Chondrocyte (in vitro differentiated cells): ENCODE measurements around the gene C2orf80. TPM values are rescaled to one million over a fixed set of nuclear protein-coding genes. Genes with fewer than 3 reads are reported as not detected.
"Not testable (repeated sequence)": the region's sequence is repeated elsewhere in the genome, so short reads cannot be mapped to it uniquely, and the experiment has no call there.

Source experiments
- DNase-seq: peaks from one replicate; pipeline ENCODE4 v3.0.0; 2021; ENCODE audit warnings: mixed read lengths, low spot score
- H3K27ac Mint-ChIP-seq: one replicate; pipeline ENCODE4 v1.8.0; 2021; ENCODE audit warnings: mild to moderate bottlenecking, moderate library complexity, mixed read lengths; ENCODE audit not compliant: unreplicated experiment
- H3K27me3 Mint-ChIP-seq: 2 replicates; pipeline ENCODE4 v1.8.0; 2021; ENCODE audit warnings: low read depth, mixed read lengths
- H3K36me3 Mint-ChIP-seq: 2 replicates; pipeline ENCODE4 v1.8.0; 2021; ENCODE audit warnings: low read depth, mixed read lengths
- H3K4me1 Mint-ChIP-seq: 2 replicates; pipeline ENCODE4 v1.8.0; 2021; ENCODE audit warnings: low read depth, mild to moderate bottlenecking, mixed read lengths
- H3K4me3 Mint-ChIP-seq: one replicate; pipeline ENCODE4 v1.8.0; 2021; ENCODE audit warnings: mild to moderate bottlenecking, moderate library complexity, mixed read lengths; ENCODE audit not compliant: unreplicated experiment
- H3K9me3 Mint-ChIP-seq: 2 replicates; pipeline ENCODE4 v1.8.0; 2021; ENCODE audit warnings: low read depth, mixed read lengths
- total RNA-seq: library from RNA; stranded (reverse); gene quantifications from 3 replicates; pipeline ENCODE4 v1.2.1, GENCODE V29; 2021
- TF ChIP-seq, protein P1 (sequence below): fragments of 200-600 bp; sonication (generic); IDR thresholded peaks from 2 replicates; pipeline ENCODE4 v1.5.0; 2021; ENCODE audit warnings: antibody characterized with exemption, mild to moderate bottlenecking, moderate library complexity

Gene C2orf80
- total RNA-seq, 1 donor from 2014 or later: not detected

DNA sequence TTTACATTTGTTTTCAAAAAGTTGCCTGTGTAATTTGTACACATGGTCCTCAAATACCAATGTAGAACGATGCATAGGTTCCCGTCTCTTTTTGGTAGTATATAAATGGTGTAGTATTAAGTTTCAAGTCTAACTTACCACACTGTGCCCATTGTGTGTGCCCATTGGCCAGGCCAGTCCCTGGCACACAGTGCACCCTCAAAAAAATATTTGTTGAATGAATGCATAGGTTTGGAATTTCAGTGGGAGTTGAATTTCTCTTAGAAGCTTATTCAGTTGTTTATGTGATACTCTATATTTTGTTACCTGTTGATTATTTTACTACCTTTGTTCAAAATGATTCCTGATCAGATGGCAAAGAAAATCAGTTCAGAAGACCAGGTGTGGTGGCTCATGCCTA lies 35.0 kb upstream of the C2orf80 start:
- Mint-ChIP-seq H3K4me3 (no peak overlapping the region), H3K36me3 (no peaks in the 10 kb centered on the region), H3K9me3 (no peaks in the 10 kb centered on the region), H3K4me1 (no peaks in the 10 kb centered on the region), H3K27me3 (peaks cover 3% of the 10 kb centered on the region), H3K27ac (no peak overlapping the region)
- TF ChIP-seq, protein P1, sequence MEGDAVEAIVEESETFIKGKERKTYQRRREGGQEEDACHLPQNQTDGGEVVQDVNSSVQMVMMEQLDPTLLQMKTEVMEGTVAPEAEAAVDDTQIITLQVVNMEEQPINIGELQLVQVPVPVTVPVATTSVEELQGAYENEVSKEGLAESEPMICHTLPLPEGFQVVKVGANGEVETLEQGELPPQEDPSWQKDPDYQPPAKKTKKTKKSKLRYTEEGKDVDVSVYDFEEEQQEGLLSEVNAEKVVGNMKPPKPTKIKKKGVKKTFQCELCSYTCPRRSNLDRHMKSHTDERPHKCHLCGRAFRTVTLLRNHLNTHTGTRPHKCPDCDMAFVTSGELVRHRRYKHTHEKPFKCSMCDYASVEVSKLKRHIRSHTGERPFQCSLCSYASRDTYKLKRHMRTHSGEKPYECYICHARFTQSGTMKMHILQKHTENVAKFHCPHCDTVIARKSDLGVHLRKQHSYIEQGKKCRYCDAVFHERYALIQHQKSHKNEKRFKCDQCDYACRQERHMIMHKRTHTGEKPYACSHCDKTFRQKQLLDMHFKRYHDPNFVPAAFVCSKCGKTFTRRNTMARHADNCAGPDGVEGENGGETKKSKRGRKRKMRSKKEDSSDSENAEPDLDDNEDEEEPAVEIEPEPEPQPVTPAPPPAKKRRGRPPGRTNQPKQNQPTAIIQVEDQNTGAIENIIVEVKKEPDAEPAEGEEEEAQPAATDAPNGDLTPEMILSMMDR: no peak
- DNase-seq: no peak

DNA sequence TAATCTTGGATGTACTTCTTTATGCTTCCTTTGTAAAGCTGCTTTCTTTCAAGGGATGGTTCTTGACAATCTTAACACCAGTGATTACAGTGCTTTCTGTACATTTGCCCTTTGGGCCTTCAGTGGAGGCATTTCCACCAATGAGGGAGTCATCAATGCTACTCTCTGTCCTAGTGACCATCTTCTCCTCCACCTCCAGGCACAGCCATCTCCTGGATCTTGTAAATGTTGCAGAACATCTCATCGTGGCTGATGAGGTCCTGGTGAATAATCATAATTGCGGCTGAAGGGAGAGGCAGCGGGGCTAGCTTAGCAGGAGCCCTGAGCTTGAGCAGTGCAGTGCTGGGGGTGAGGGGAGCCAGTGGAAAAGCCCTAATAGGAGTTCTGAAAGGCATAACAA lies 32.5 kb upstream of the C2orf80 start:
- DNase-seq: no peak
- Mint-ChIP-seq H3K27me3 (peaks cover 7% of the 10 kb centered on the region), H3K4me1 (no peaks in the 10 kb centered on the region)

DNA sequence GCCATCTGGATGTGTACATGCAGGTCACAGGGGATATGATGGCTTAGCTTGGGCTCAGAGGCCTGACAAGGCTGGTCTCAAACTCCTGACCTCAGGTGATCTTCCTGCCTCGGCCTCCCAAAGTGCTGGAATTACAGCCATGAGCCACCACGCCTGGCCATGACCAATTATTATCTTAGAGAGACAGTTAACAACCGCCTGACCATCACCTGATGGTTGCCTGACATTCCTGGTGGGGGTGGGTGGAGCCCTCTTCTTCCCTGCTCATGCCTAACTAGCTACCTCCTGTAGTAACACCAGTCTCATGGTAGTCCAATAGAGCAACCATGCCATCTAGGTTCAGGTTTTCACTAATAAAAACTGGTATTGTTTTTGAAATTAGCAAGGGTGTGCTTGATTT lies 32.0 kb upstream of the C2orf80 start:
- not testable (repeated sequence) for H3K4me1 Mint-ChIP-seq, H3K36me3 Mint-ChIP-seq, DNase-seq, H3K27ac Mint-ChIP-seq, H3K27me3 Mint-ChIP-seq, H3K9me3 Mint-ChIP-seq, H3K4me3 Mint-ChIP-seq

More for the DNA sequence above, 32.5 kb upstream of the C2orf80 start:
- H3K36me3 Mint-ChIP-seq: no peaks in the 10 kb centered on the region
- H3K27ac Mint-ChIP-seq: no peak overlapping the region
- TF ChIP-seq, protein P1: no peak
- no peak overlapping the region for H3K4me3 Mint-ChIP-seq
- H3K9me3 Mint-ChIP-seq: no peaks in the 10 kb centered on the region

DNA sequence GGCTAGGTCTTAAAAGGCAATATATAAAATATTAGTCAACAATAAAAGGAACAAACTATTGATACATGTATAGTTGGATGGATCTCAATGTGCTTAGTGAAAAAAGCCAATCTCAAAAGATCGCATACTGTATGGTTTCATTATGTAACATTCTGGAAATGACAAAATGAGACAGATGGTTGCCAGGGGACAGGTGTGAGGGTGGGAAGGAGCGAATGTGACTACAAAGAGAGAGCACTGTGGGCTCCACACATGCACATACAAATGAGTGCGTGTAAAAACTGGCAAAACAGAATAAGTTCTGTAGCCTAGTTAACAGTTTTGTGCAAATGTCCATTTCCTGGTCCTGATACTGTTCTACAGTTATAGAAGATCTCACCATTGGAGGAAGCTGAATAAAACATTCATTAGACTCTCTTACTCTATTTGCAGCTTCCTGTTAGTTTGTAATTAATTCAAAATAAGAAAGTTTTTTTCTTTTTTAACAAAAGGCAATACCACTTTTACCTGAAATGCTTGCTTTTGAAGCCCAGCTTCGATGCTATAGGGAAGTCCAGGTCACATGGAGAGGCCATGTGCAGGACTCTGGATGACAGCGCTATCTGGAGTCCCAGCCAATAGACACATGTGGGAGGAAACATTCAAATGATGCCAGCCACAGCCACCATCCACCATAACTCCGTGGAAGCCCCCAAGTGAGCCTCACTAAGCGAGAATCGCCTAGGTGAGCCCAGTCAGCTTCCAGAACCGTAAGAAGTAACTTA lies 21.0 kb upstream of the C2orf80 start:
- no peaks in the 10 kb centered on the region for H3K36me3 Mint-ChIP-seq

DNA sequence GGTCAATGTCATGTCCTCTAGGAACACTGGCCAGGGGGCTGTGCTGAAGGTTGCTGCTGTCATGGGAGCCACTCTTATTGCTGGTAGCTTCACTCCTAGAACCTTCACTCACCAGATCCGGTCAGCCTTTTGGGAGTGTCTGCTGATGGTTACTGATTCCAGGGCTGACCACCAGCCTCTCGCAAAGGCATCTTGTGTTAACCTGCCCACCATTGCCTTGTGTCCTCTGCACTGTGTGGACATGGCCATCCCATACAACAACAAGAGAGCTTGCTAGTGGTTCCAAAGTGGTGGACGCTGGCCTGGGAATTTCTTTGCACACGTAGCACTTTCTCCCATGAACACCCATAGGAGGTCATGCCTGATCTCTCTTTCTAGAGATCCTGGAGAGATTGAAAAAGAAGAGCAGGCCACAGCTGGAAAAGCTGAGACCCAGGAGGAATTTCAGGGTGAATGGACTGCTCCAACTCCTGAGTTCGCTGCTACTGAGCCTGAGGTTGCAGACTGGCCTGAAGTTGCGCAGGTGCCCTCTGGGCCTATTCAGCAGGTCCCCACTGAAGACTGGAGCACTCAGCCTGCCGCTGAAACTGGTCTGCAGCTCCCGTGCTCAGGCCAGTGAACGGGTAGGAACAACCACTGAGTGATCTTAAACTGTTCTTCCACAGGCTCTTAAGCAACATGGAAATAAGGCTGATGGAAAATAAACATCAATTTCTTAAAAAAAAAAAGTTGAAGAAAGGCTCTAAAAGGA lies 18.7 kb upstream of the C2orf80 start:
- Mint-ChIP-seq H3K36me3 (no peaks in the 10 kb centered on the region), H3K27me3 (peaks cover 5% of the 10 kb centered on the region), H3K9me3 (no peaks in the 10 kb centered on the region), H3K4me1 (no peaks in the 10 kb centered on the region), H3K4me3 (no peak overlapping the region), H3K27ac (no peak overlapping the region)
- no peak for DNase-seq
- TF ChIP-seq, protein P1: no peak

More for the DNA sequence above, 21.0 kb upstream of the C2orf80 start:
- Mint-ChIP-seq H3K9me3 (no peaks in the 10 kb centered on the region), H3K4me3 (no peak overlapping the region), H3K27ac (no peak overlapping the region), H3K4me1 (no peaks in the 10 kb centered on the region), H3K27me3 (peaks cover 5% of the 10 kb centered on the region)
- TF ChIP-seq, protein P1: no peak
- DNase-seq: no peak
